ENCODE data around the gene COG1.

COG1 gene

GRCh38 chr17:73174126-73174525 is 18.7 kb upstream of the COG1 start:
- no peak overlapping the region for H3K9ac ChIP-seq (ENCODE audit: low read length)
- H3K27ac ChIP-seq (ENCODE audit: low read depth, low read length), result no peak overlapping the region
- H3K4me3 ChIP-seq (ENCODE audit: low read depth, low read length), result no peak overlapping the region
- H3K27me3 ChIP-seq (ENCODE audit: control insufficient read depth, insufficient read depth, low read length), result peaks cover 8% of the 10 kb centered on the region
- H3K9me3 ChIP-seq (ENCODE audit: control insufficient read depth, insufficient read depth, low read depth, low read length), result peaks cover 2% of the 10 kb centered on the region; the same call in 1 of the 2 replicates
- H3K4me1 ChIP-seq (ENCODE audit: control insufficient read depth, insufficient read depth, low read length), result peaks cover 18% of the 10 kb centered on the region
- no peaks in the 10 kb centered on the region for H3K36me3 ChIP-seq (ENCODE audit: control insufficient read depth, insufficient read depth, low read length)

- H3K4me1 ChIP-seq (ENCODE audit: control insufficient read depth, insufficient read depth, low read length), result peaks cover 6% of the 10 kb centered on the region; the same call in 1 of the 2 replicates
- no peak overlapping the region for H3K27ac ChIP-seq (ENCODE audit: low read depth, low read length)
- no peaks in the 10 kb centered on the region for H3K9me3 ChIP-seq (ENCODE audit: control insufficient read depth, insufficient read depth, low read depth, low read length)
- H3K9ac ChIP-seq (ENCODE audit: low read length), result no peak overlapping the region
- no peak overlapping the region for H3K4me3 ChIP-seq (ENCODE audit: low read depth, low read length)
- no peaks in the 10 kb centered on the region for H3K36me3 ChIP-seq (ENCODE audit: control insufficient read depth, insufficient read depth, low read length)
- H3K27me3 ChIP-seq (ENCODE audit: control insufficient read depth, insufficient read depth, low read length), result no peaks in the 10 kb centered on the region
Measured at GRCh38 chr17:73175962-73176565, 16.8 kb upstream of the COG1 start.

GRCh38 chr17:73179387-73179786 is 13.5 kb upstream of the COG1 start:
- H3K4me3 ChIP-seq (ENCODE audit: low read depth, low read length), result no peak overlapping the region
- H3K27me3 ChIP-seq (ENCODE audit: control insufficient read depth, insufficient read depth, low read length), result no peaks in the 10 kb centered on the region
- no peak overlapping the region for H3K27ac ChIP-seq (ENCODE audit: low read depth, low read length)
- no peaks in the 10 kb centered on the region for H3K36me3 ChIP-seq (ENCODE audit: control insufficient read depth, insufficient read depth, low read length)
- no peak overlapping the region for H3K9ac ChIP-seq (ENCODE audit: low read length)
- no peaks in the 10 kb centered on the region for H3K4me1 ChIP-seq (ENCODE audit: control insufficient read depth, insufficient read depth, low read length)
- H3K9me3 ChIP-seq (ENCODE audit: control insufficient read depth, insufficient read depth, low read depth, low read length), result no peaks in the 10 kb centered on the region

- H3K27ac ChIP-seq (ENCODE audit: low read depth, low read length), result no peak overlapping the region
- H3K4me3 ChIP-seq (ENCODE audit: low read depth, low read length), result no peak overlapping the region
- H3K9me3 ChIP-seq (ENCODE audit: control insufficient read depth, insufficient read depth, low read depth, low read length), result no peaks in the 10 kb centered on the region
- no peaks in the 10 kb centered on the region for H3K4me1 ChIP-seq (ENCODE audit: control insufficient read depth, insufficient read depth, low read length)
- H3K36me3 ChIP-seq (ENCODE audit: control insufficient read depth, insufficient read depth, low read length), result no peaks in the 10 kb centered on the region
- H3K9ac ChIP-seq (ENCODE audit: low read length), result no peak overlapping the region
- no peaks in the 10 kb centered on the region for H3K27me3 ChIP-seq (ENCODE audit: control insufficient read depth, insufficient read depth, low read length)
Measured at GRCh38 chr17:73179878-73180277, 13.0 kb upstream of the COG1 start.

GRCh38 chr17:73182616-73183310 is 10.1 kb upstream of the COG1 start:
- no peaks in the 10 kb centered on the region for H3K27me3 ChIP-seq (ENCODE audit: control insufficient read depth, insufficient read depth, low read length)
- no peaks in the 10 kb centered on the region for H3K4me1 ChIP-seq (ENCODE audit: control insufficient read depth, insufficient read depth, low read length)
- no peaks in the 10 kb centered on the region for H3K9me3 ChIP-seq (ENCODE audit: control insufficient read depth, insufficient read depth, low read depth, low read length)
- H3K9ac ChIP-seq (ENCODE audit: low read length), result no peak overlapping the region
- no peak overlapping the region for H3K27ac ChIP-seq (ENCODE audit: low read depth, low read length)
- no peaks in the 10 kb centered on the region for H3K36me3 ChIP-seq (ENCODE audit: control insufficient read depth, insufficient read depth, low read length)
- H3K4me3 ChIP-seq (ENCODE audit: low read depth, low read length), result no peak overlapping the region

- H3K4me3 ChIP-seq (ENCODE audit: low read depth, low read length), result no peak overlapping the region
- no peaks in the 10 kb centered on the region for H3K9me3 ChIP-seq (ENCODE audit: control insufficient read depth, insufficient read depth, low read depth, low read length)
- no peaks in the 10 kb centered on the region for H3K27me3 ChIP-seq (ENCODE audit: control insufficient read depth, insufficient read depth, low read length)
- no peak overlapping the region for H3K27ac ChIP-seq (ENCODE audit: low read depth, low read length)
- no peak overlapping the region for H3K9ac ChIP-seq (ENCODE audit: low read length)
- H3K4me1 ChIP-seq (ENCODE audit: control insufficient read depth, insufficient read depth, low read length), result no peaks in the 10 kb centered on the region
- H3K36me3 ChIP-seq (ENCODE audit: control insufficient read depth, insufficient read depth, low read length), result no peaks in the 10 kb centered on the region
Measured at GRCh38 chr17:73184136-73184993, 8.5 kb upstream of the COG1 start.

GRCh38 chr17:73186283-73187050 is 6.4 kb upstream of the COG1 start:
- H3K27ac ChIP-seq (ENCODE audit: low read depth, low read length), result no peak overlapping the region
- H3K9ac ChIP-seq (ENCODE audit: low read length), result no peak overlapping the region
- H3K4me3 ChIP-seq (ENCODE audit: low read depth, low read length), result no peak overlapping the region
- H3K4me1 ChIP-seq (ENCODE audit: control insufficient read depth, insufficient read depth, low read length), result no peaks in the 10 kb centered on the region
- H3K27me3 ChIP-seq (ENCODE audit: control insufficient read depth, insufficient read depth, low read length), result no peaks in the 10 kb centered on the region
- H3K36me3 ChIP-seq (ENCODE audit: control insufficient read depth, insufficient read depth, low read length), result no peaks in the 10 kb centered on the region
- no peaks in the 10 kb centered on the region for H3K9me3 ChIP-seq (ENCODE audit: control insufficient read depth, insufficient read depth, low read depth, low read length)

GRCh38 chr17:73187203-73187769 is 5.6 kb upstream of the COG1 start:
- Histone ChIP-seq H3K4me3 (ENCODE audit: low read depth, low read length) (no peak overlapping the region), H3K27ac (ENCODE audit: low read depth, low read length) (no peak overlapping the region)

GRCh38 chr17:73188011-73188410 is 4.8 kb upstream of the COG1 start:
- Histone ChIP-seq H3K27me3 (ENCODE audit: control insufficient read depth, insufficient read depth, low read length) (no peaks in the 10 kb centered on the region), H3K27ac (ENCODE audit: low read depth, low read length) (no peak overlapping the region), H3K9ac (ENCODE audit: low read length) (no peak overlapping the region), H3K4me3 (ENCODE audit: low read depth, low read length) (no peak overlapping the region), H3K36me3 (ENCODE audit: control insufficient read depth, insufficient read depth, low read length) (no peaks in the 10 kb centered on the region), H3K4me1 (ENCODE audit: control insufficient read depth, insufficient read depth, low read length) (no peaks in the 10 kb centered on the region), H3K9me3 (ENCODE audit: control insufficient read depth, insufficient read depth, low read depth, low read length) (no peaks in the 10 kb centered on the region)

More at GRCh38 chr17:73187203-73187769, 5.6 kb upstream of the COG1 start:
- Histone ChIP-seq H3K9me3 (ENCODE audit: control insufficient read depth, insufficient read depth, low read depth, low read length) (no peaks in the 10 kb centered on the region), H3K4me1 (ENCODE audit: control insufficient read depth, insufficient read depth, low read length) (no peaks in the 10 kb centered on the region), H3K27me3 (ENCODE audit: control insufficient read depth, insufficient read depth, low read length) (no peaks in the 10 kb centered on the region), H3K36me3 (ENCODE audit: control insufficient read depth, insufficient read depth, low read length) (no peaks in the 10 kb centered on the region), H3K9ac (ENCODE audit: low read length) (no peak overlapping the region)

GRCh38 chr17:73189417-73190099 is 3.3 kb upstream of the COG1 start:
- no peaks in the 10 kb centered on the region for H3K4me1 ChIP-seq (ENCODE audit: control insufficient read depth, insufficient read depth, low read length)
- H3K9me3 ChIP-seq (ENCODE audit: control insufficient read depth, insufficient read depth, low read depth, low read length), result no peaks in the 10 kb centered on the region
- no peak overlapping the region for H3K4me3 ChIP-seq (ENCODE audit: low read depth, low read length)
- H3K27me3 ChIP-seq (ENCODE audit: control insufficient read depth, insufficient read depth, low read length), result no peaks in the 10 kb centered on the region
- no peak overlapping the region for H3K9ac ChIP-seq (ENCODE audit: low read length)
- H3K36me3 ChIP-seq (ENCODE audit: control insufficient read depth, insufficient read depth, low read length), result no peaks in the 10 kb centered on the region
- no peak overlapping the region for H3K27ac ChIP-seq (ENCODE audit: low read depth, low read length)

All from HUES6 (cell line).